ENCODE data around the gene PARVB. TPM values are rescaled to one million over a fixed set of nuclear protein-coding genes. Genes with fewer than 3 reads are reported as not detected.

The PARVB gene
- total RNA-seq, 1 experiment from 2014 or later: 69.4 TPM

DNA sequence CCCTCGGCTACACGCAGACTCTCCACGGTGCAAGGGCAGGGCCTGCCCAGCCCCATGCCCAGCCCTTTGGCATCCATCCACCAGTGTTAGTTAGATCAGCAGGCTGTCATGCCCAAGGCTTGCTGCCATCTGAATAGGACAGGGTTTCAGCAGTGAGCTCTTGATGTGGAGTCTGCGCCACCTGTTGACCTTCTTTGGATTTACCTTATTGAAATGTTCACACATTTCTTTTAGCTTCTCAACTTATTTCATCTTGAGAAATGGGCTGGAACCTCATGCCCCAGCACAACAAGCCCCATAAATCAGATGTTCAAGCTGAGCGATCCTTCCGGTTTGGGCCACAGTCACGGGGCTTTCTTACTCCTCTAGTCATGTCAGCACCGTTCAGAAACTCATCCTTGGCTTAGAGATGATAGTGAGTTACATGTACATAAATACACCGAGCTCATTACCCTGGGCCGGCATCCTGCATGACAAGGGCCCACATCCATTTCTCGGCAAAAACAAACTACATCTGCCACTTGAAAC, 61.7 kb downstream of the PARVB start:
- peak; percentile 72 for DNase-seq (ENCODE audit: low read depth)

DNA sequence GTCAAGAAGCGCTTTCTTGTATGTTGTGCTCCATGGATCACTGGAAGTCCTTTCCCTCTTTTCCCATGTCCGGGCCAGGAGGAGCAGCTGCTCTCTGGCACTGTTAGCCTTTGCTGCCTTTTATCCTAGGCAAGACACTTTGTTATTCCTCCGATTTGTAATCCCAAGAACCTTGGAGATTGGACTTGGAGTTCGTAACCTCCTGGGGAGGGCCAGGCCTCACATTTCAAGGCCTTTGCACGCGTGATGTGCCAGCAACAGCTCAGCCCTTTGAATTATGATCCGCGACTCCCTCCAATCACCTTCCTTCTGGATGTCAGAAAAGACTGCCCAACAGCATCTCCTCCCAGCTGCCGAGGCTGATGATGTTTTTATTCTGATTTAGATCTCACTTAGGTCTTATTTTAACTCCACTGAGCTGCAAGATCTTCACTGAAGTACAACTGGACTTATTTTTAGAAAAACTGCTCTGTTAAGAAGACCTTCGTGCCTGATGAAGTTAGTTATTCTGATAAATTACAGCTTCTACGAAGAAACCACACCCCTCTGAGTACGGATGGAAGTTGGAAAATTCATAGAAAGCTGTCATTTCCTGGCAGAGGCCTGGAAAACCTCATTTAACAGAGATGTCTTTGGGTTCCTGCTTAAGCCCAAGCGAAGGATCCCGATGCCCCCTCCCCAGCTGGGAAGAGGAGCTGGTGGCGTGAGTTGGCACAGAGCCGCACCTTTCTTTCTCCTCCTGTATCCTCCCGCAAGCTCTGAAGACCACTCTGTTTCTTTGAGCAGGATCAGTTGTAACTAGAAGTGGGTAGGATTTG, 62.4 kb downstream of the PARVB start:
- DNase-seq (ENCODE audit: low read depth): no peak

DNA sequence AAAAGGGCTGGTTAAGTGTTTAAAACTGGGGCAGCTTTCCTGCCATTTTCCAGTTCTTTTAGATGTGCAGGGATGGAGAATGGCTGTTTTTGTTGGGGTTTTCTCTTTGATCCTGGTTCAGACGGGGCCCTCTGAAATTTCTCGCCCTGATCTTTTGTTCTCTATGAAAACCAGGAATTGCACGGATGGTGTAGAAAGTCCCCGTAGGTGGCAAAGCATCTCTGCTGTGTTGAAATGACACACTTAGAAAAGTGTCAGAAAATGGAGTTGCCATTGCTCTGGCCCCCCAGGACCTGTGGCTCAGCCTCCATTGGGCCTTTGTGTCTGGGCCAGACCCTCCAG, 63.0 kb downstream of the PARVB start:
- DNase-seq (ENCODE audit: low read depth): no peak

- DNase-seq (ENCODE audit: low read depth): no peak
These were observed 65.0 kb downstream of the PARVB start for GRCh38 chr22:44088976-44089570.

DNA sequence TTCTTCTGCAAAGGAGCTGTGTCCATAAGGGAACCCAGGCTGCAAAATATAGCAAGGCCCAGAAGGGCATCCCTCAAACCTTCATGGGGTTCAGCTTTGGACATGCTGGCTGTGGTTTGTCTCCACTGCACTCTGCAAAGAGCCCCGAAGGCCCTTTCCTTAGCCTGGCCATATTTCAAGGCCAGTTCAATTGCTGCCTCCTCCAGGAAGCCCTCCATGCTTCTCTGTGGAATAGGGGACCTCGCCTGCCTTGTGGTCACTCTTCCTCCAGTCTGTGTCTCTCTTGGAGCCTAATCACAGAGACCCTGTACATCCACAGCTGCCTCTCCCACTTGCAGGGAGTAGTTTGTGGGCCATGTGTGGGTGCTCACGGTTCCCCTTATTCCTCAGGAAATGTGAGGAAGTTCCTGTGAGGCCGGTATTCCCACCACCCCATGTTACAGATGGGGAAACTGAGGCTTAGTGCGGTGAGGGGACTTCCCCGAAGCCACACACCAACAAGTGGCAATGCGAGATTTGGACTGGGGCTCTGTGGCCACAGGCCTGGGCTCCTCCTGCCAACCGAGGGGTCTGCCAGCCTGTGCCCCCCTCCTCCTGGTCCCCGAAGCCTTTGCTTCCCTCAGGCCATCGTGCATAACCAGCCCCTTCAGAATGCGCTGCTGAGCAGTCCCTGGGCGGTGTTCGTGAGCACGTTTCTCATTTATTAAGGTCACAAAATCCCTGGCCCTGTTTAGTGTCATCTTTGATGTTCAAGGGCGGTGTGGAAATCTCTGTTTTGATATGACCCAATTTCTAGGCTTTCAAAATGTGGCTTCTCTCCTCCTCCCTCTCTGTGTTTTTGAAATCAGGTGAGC, 65.8 kb downstream of the PARVB start:
- no peak for DNase-seq (ENCODE audit: low read depth)

DNA sequence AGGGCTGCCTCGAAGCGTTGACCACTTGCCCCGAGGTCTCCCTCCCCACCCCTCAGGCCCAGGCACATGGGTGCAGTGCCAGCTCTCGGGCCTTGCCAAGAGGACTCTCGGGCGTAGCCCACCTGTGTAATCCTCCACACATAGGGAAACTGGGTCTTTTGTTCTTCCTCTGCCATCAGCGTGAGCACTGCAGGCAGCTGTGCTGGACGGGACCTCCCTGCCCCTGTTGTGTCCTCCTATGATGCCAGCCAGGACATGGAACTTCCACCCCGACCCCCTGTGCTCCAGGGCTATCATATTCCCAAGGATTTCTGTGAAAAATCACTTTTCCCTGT, 66.4 kb downstream of the PARVB start:
- DNase-seq (ENCODE audit: low read depth): no peak

DNA sequence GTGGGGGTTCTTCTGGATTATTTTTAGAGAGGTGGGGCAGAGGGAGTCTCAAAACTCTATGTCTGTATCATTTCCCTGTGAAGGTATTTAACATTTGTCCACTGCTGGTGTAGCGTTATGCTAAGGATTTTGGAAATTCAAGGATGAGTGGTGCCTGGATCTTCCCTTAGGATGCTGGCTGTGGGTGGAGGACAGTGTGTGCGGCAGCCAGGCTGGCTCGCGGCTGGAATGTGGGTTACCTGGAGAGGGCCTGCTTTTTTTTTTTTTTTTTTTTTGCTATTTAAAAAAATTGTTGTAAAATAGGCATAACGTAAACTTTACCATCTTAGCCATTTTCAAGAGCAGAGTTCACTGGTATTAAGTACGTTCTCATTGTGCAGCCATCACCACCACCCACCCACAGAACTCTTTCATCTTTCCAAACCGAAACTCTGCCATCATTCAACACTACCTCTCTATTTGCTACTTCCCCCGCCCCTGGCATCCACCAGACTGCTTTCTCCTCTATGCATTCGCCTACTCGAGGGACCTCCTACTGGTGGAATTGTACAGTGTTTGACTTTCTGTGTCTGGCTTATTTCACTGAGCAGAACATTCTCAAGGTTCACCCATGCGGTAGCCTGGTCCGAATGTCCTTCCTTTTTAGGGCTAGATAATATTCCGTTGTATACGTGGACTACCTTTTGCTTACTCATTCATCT, 67.1 kb downstream of the PARVB start:
- DNase-seq (ENCODE audit: low read depth): no peak

DNA sequence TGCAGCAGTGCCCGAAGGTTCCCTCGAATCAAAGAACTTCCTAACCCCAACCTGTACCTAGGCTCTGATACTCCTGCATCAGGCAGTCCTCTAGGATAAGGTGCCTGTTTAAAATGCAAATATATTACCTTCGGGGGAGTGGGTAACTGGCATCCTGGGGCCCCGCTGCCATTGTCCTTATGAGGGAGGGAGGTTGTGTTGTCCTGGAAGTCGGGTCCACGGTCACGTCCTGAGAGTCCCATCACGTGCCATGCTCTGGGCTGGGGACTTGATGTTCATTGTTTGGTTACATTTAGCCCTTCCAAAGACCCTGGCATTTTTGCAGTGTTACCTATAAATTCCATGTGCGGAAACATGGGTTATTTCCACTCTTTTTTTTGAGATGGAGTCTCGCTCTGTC, 67.6 kb downstream of the PARVB start:
- no peak for DNase-seq (ENCODE audit: low read depth)

GRCh38 chr22:44092636-44093220, 68.6 kb downstream of the PARVB start:
- DNase-seq (ENCODE audit: low read depth): no peak

DNA sequence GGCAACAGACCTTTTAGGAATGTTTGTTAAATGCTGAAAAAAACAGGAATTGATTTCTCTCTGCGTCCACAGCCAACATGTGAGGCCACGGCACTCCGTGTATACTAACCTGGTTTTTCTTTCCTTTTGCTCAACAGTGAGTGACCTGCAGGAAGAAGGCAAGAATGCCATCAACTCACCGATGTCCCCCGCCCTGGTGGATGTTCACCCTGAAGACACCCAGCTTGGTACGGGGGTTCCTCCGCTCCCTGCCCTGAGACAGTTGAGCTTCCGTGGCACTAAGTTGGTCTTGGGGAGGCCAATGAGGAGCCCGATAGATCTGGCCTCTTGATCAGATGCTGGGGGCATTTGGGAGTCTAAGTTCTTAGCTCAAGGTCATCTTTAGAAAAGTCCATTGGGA, 69.7 kb downstream of the PARVB start:
- no peak for DNase-seq (ENCODE audit: low read depth)

DNA sequence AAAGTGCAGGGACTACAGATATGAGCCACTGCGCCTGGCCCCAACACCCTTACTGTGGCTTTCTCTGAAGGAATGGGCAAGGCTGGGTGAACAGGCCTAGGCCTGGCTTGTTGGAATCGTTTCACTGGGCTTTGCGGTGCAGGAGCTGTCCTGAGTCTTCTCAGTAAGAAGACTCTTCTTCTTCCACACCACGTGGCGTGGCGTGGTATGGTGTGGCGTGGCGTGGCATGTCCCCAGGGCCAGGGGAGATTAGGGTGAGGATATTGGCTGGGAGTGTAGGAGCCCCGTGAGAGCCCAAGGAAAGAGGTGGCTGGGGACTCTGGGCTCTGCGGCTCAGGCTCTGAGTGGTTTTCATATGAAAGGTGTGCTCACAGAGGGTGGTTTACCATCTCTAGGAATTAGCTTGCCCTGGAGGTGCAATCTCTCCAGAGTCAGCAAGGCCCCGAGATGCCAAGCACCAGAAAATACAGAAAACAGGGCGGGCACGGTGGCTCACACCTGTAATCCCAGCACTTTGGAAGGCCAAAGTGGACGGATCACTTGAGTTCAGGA, 70.7 kb downstream of the PARVB start:
- DNase-seq (ENCODE audit: low read depth): no peak

- no peak for DNase-seq (ENCODE audit: low read depth)
These were observed 72.6 kb downstream of the PARVB start for GRCh38 chr22:44096736-44097135.

DNA sequence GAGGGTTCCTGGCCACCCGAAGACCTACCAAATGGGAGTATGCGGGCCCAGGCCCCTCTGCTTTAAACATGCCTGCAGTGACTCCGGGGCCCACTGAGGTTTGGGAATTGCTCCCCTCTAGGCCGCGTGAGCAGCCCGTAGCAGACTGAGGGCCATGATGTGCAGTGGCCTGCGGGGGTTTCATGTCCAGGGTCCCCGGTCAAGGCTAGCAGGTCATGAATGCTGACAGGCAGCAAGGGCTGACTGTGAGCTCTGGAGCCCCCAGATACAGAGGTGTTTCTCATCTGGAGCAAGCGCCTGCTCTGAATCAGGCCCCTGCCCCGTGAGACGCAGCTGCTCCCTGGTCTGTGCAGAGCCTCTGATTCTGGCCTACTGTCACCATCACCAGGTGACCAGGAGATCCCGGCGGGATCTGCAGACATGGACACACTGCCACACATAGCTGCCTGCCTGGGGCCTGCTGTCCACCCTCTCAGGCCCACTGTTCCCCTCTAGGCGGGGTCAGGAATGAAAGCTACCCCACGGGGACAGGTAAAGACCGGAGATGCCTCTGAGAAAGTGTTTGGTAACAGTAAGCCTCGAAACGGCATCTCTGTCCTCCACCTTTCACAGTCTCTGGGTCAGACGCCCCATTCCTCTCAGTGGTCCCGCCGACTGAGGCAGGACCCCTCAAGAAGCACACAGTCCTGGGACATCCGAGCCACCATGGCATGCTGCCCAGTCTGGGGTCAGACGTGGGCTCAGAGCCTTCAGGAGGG, 73.3 kb downstream of the PARVB start:
- DNase-seq (ENCODE audit: low read depth): no peak

DNA sequence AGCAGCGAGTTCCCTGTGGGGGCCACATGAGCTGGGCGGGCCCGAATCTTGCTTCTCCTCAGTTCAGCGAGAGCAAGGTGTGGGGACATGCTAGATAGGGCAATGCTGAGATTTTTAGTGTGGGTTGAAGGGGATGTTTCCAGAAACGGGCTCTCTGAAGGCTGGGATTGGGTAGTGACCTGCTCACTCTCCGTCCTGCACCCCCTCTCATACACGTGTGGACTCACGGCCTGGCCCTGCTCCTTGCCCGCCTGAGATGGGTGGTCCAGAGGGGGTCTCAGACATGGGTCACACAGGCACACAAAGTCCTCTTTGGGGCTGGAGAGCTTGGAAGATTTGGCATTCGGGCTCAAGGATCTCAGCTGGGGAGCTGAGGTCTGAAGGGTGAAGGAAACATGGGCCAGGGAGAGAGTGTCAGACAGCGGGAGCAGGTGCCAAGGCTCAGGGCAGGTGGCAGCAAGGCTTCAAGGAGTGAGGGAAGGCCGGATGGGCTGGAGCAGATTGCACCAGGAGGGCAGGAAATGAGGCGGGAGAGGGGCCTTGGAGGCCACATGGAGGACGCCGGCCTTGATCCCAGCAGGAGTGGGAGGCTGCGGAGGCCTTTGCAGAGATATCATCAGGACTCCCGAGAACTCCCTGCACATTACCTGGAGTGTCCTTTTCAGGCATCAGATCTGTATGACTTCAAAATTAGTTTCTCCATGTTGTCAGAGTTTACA, 74.1 kb downstream of the PARVB start:
- no peak for DNase-seq (ENCODE audit: low read depth)

GRCh38 chr22:44098966-44099530, 74.9 kb downstream of the PARVB start:
- DNase-seq (ENCODE audit: low read depth): no peak

DNA sequence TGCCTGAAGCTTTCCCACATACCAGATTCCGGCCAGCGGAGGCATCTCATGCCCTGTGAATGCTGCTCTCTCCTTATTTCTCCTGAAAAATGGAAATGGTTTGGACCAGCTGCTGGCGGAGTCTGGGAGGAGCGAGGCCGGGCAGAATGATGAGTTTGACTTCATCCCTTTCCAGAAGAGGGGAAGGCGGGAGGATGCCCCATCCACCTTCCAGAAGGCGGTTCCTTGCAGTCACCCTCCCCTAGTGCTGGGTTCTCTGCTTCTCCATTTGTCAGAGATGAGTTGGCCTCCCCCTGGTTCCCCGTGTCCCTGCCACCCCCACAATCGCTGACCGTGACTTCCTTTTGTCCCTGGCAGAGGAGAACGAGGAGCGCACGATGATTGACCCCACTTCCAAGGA, 75.6 kb downstream of the PARVB start:
- no peak for DNase-seq (ENCODE audit: low read depth)

DNA sequence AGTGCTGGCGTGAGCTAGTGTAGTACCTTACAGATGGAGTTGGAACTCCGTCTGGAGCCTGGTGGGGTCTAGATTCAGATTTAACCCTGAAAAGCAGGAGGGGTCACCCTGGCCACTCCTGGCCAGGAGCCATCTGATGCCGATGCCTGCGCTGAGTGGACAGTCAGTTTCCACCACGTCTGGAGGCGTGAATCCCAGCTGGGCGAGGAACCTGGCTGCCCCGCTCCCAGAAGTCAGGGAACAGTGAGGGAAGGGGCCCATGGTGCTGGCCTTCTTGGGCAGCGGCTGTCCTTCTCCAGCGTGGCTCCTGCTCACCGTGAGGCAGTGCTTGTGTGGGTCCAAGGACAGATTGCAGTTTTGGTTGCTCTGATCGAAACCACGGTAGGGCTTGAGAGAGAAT, 76.3 kb downstream of the PARVB start:
- no peak for DNase-seq (ENCODE audit: low read depth)

GRCh38 chr22:44102121-44102520, 78.0 kb downstream of the PARVB start:
- DNase-seq (ENCODE audit: low read depth): no peak

DNA sequence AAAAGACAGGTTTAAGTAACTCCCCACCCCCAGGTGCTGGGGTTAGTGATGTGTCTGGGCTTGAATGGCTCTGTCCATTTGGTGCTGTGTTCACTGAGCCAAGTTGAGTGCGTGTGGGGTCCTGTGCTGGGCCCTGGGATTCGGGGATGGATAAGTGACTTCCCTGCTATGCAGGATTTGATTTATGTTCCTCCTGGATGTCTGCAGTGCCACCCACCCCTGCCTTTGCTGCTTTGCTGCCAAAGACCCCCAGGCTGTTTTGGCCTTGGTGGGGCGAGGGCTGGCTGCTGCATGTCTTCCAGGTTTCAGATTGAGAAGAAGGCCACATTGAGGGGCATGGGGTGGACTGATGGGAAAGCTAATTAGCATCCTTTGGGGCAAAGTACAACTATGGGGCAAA, 78.8 kb downstream of the PARVB start:
- no peak for DNase-seq (ENCODE audit: low read depth)

Measured in HT1080 (cell line).